ENCODE results near the gene PRDM7.
"Not testable (repeated sequence)": the region's sequence is repeated elsewhere in the genome, so short reads cannot be mapped to it uniquely, and the experiment has no call there.

The PRDM7 gene

GRCh38 chr16:90070440-90070839 is 6.7 kb downstream of the PRDM7 start:
- no peak for DNase-seq

- no peak for DNase-seq
These were observed 15.7 kb downstream of the PRDM7 start for GRCh38 chr16:90061437-90061836.

DNA sequence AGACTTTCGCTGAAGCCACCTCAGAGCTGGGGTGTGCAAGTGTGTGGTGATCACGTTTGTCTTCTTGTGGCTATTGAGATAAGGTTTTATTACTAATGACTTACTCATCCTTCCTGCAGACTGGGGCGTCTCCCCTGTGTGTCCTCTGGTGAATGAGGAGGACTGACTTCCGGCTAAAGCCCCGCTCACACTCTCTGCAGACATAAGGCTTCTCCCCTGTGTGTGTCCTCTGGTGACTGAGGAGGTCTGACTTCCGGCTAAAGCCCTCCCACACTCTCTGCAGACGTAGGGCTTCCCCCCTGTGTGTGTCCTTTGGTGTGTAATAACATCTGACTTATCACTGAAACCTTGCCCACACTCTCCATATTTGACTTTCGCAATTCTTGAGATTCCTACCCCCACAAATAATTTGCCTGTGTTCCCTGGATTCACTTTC is 19.4 kb downstream of the PRDM7 start:
- DNase-seq: no peak

GRCh38 chr16:90056521-90056920 is 20.6 kb downstream of the PRDM7 start:
- DNase-seq: not testable (repeated sequence)

GRCh38 chr16:90055371-90055770 is 21.8 kb downstream of the PRDM7 start:
- DNase-seq: no peak

DNA sequence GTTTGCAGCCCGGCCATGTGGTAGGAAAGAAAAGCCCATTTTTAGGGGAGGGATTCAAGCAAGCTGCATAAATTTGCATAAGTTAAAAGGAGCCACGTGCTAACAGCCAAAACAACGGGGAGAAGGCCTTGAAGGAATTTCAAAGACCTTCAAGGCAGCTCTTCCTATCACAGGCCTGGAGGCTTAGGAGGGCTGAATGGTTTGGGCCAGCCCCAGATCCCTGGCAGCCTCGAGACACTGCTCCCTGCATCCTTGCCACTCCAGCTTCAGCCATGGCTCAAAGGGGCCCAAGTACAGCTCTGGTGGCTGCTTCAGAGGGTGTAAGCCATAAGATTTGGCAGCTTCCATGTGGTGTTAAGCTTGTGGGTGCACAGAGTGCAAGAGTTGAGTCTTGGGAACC is 22.6 kb downstream of the PRDM7 start:
- no peak for DNase-seq

- no peak for DNase-seq
These were observed 23.1 kb downstream of the PRDM7 start for GRCh38 chr16:90053902-90054500.

DNA sequence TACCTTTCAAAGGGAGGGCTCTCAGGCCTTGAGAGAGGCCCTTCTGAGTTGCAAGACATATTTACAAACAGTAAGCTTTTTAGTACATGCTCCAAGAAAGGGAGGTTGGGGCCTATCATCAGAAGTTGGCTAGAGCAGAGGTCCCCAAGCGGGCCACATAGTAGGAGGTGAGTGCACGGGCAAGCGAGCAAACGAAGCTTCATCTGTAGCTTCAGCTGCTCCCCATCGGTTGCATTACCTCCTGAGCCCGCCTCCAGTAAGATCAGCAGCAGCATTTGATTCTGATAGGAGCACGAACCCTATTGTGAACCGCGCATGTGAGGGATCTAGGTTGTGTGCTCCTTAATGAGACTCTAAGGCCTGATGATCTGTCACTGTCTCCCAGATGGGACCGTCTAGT is 26.2 kb downstream of the PRDM7 start:
- DNase-seq: no peak

DNA sequence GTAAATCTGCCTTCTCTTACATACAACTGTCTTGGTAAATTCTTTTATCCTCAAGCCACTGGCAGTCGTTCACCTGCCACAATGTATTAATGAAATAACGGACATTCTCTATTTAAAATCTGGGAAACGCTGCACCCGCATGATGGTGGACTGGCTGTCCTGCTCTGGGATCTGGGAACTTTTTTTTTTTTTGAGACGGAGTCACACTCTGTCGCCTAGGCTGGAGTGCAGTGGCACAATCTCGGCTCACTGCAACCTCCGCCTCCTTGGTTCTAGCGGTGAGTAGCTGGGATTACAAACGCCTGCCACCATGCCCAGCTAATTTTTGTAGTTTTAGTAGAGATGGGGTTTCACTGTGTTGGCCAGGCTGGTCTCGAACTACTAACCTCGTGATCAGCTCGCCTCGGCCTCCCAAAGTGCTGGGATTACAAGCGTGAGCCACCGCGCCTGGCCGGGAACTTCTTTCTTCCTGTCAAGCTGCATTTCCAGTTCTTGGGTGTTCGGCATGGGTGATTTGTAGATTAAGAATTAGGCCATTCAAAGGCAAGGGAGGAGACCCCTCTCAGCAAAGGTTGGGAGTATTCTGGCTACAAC is 28.3 kb downstream of the PRDM7 start:
- DNase-seq: no peak

GRCh38 chr16:90048347-90048722 is 28.8 kb downstream of the PRDM7 start:
- DNase-seq: no peak

- DNase-seq: peak in 1 of 2 experiments; percentile 33
These were observed 29.3 kb downstream of the PRDM7 start for GRCh38 chr16:90047714-90048346.

GRCh38 chr16:90046971-90047713 is 30.0 kb downstream of the PRDM7 start:
- peak in 1 of 2 experiments; percentile 12 for DNase-seq

- peak in 1 of 2 experiments; percentile 55 for DNase-seq
These were observed 30.8 kb downstream of the PRDM7 start for GRCh38 chr16:90046122-90046970.

GRCh38 chr16:90044111-90044551 is 33.0 kb downstream of the PRDM7 start:
- no peak for DNase-seq

GRCh38 chr16:90043526-90043925 is 33.6 kb downstream of the PRDM7 start:
- no peak for DNase-seq

DNA sequence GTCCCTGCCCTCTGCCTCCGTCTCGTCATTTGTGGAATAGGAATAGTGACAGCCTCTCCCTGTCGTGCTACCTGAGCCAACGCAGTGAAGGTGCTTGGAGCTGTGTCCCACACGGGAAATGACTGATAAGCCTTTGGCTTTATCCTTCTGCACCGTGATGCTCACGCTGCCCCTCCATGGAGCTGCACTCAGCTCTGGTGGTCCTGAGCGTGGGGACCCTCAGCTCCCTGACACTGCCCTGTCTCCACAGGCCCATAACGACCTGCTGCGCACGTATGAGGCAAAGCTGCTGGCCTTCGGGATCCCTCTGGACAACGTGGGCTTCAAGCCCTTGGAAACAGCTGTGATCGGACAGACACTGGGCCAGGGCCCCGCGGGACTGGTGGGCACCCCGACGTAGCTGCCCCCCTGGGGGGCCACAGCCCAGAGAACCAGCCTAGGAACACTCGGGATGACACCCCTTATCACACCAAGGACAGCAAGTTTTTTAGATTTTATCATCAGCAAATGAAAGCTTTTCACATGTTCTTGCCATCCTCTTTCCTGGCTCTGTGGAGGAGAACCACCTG is 34.1 kb downstream of the PRDM7 start:
- DNase-seq: no peak

DNA sequence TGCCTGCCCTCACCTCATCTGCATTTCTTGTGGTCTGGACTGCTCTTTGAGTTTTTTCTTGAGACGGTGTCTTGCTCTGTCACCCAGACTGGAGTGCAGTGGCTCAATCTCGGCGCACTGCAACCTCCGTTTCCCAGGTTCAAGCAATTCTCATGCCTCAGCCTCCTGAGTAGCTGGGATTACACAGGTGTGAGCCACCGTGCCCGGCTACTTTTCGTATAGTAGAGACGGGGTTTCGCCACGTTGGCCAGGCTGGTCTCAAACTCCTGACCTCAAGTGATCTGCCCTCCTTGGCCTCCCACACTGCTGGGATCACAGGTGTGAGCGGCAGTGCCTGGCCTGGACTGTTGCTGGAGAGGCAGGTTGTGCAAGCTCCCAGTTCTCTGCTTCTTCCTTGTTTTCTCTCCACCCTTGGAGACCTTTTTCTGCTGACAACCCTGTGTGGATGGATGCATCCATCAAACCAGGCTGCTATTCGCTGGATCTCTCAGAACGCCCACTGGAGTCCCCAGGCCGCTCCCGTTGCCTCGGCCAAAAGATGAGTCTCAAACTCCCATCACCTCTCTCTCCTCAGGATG is 35.1 kb downstream of the PRDM7 start:
- no peak for DNase-seq

- no peak for DNase-seq
These were observed 36.7 kb downstream of the PRDM7 start for GRCh38 chr16:90040152-90041023.

- no peak for DNase-seq
These were observed 39.9 kb downstream of the PRDM7 start for GRCh38 chr16:90037276-90037675.

DNA sequence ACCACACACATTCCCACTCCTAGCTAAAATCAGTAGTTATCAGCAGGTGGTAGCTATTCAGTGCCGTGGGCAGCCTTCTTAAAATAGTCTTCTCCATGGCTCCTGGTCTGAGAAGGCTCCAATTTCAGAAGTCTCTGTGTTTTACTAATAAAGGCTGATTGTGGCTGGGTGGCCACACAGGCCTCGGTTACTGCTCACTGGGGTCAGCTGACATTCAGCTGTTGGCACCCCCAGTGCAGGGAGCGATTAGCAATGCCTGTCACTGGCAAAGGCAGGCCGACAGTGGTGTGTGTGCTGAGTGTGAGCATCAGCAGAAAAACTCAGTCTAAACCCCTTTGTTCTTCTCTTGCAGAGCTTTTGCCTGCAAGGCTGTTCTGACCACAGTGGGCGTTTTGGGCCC is 41.2 kb downstream of the PRDM7 start:
- no peak for DNase-seq

- DNase-seq: no peak
These were observed 42.6 kb downstream of the PRDM7 start for GRCh38 chr16:90034504-90034903.
